22Rv1 (cell line): Measurements from ENCODE around the gene RNF215.
A peak's percentile ranks its signal among the peaks of the same experiment; 100 is the strongest.

Source experiments
- H3K27ac ChIP-seq: fragments of 450-650 bp; 2 replicates; pipeline ENCODE4 v1.5.1; 2017
- CTCF ChIP-seq: fragments of 450-650 bp; IDR thresholded peaks from 2 replicates; pipeline ENCODE4 v1.5.1; 2017; ENCODE audit warnings: mild to moderate bottlenecking
- ZFX ChIP-seq: fragments of 450-650 bp; IDR thresholded peaks from 2 replicates; pipeline ENCODE4 v1.6.1; 2017; ENCODE audit warnings: antibody characterized with exemption, borderline replicate concordance

RNF215 gene

DNA sequence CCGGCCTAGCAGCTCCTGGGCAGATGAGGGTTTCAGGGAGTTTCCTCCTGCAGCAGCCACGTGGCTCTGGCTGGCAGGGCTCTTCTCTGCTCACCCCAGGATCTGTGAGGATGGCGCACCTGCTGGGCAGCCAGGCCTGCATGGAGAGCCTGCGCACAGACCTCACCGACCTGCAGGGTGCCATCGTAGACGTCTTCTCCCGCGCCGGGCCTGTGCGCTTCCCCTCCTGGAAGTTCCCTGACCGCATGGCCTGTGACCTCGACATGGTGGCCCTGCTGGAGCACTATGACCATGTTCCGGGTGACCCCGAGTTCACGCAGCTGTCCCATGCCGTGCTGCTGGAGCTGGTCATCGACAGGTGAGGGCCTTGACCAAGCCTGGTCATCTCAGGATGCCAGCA lies 21.3 kb downstream of the RNF215 start:
- no peak for TF ChIP-seq CTCF
- no peak for TF ChIP-seq ZFX
- H3K27ac ChIP-seq, result no peak overlapping the region

- no peak overlapping the region for H3K27ac ChIP-seq
- TF ChIP-seq ZFX (no peak), CTCF (no peak)
These were observed 24.4 kb downstream of the RNF215 start for GRCh38 chr22:30362651-30363281.

GRCh38 chr22:30361916-30362650 lies 25.1 kb downstream of the RNF215 start:
- TF ChIP-seq ZFX, result no peak
- no peak for TF ChIP-seq CTCF

DNA sequence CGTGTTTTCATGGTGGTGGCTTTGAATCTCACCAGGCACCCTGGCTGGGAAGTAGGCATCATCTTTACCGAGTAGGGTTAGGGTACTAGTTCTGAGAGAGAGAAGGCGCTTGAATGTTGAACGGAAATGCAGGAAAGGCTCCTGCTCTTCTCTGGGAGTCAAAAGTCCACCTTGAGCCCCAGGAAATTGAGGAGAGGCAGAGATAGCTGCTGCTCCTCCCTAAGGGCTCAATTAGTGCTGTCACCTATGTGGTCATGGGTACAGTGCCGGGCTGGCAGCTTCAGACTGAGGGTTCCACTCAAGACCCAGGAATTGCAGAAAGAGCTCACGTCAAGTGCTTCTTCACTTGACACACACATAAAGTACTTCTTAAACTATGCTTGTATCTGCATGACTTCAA lies 28.7 kb downstream of the RNF215 start:
- no peak overlapping the region for H3K27ac ChIP-seq
- TF ChIP-seq ZFX (no peak), CTCF (no peak)

More at GRCh38 chr22:30361916-30362650, 25.1 kb downstream of the RNF215 start:
- H3K27ac ChIP-seq, result no peak overlapping the region

GRCh38 chr22:30357650-30358215 lies 29.5 kb downstream of the RNF215 start:
- H3K27ac ChIP-seq, result no peak overlapping the region

GRCh38 chr22:30357236-30357570 lies 30.0 kb downstream of the RNF215 start:
- TF ChIP-seq CTCF (no peak), ZFX (no peak)

More at GRCh38 chr22:30357650-30358215, 29.5 kb downstream of the RNF215 start:
- TF ChIP-seq ZFX (no peak), CTCF (no peak)

DNA sequence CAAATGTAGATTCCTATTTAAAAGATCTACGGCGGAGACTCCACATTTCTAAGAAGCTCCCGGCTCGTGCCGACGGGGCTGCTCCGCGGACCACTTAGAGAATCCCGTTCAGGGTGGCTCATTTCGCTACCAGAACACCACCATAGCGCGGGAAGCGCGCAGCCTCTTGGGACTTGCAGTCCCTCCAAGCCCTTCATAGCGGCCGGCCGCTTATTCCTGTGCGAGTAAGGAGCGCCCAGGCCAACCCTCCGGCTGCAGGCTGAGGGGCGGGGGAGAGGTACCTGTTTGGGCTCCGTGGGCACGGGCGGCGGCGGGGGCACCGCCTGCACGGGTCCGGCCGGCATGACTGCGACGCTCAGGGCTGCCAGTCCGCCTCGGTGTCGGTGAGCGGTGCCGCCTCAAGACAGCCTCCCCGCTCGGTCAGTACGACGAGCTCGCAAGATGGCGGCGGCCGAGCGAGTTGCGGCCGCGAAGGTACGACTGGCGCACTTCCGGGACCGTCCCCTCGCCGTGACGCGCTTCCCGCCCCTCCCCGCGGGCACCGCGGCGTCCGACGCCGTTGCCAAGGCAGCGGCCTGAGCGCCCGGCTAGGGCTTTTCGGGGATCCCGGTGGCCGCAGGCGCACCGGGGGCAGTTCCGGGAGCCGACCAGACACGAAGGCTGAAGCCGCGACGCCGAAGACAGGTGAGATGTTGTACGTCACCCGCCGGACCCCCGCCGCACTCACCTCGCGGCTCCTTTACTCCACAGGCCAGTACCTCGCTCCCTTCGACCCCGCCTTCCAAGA lies 30.6 kb downstream of the RNF215 start, which contains the start of the genes CCDC157 and SF3A1:
TSS of gene CCDC157 (plus strand) at position 559 of the 787 bp plus-strand sequence. CDS start 8,994 bp downstream, outside the sequence.
TSS of gene SF3A1 (minus strand) at position 446 of the 787 bp plus-strand sequence. CDS start at position 344, 102 bp downstream.
- H3K27ac ChIP-seq, result peak within 1 kb of the TSS; percentile 83
- no peak for TF ChIP-seq ZFX
- no peak for TF ChIP-seq CTCF

More at GRCh38 chr22:30357236-30357570, 30.0 kb downstream of the RNF215 start:
- peak overlapping the region; percentile 83 for H3K27ac ChIP-seq
